Spleen (tissue), 7 donors: ENCODE results near the gene FAM120B.

Experiments used
- CTCF ChIP-seq, 11 experiments: fragments of 200-600 bp in 7 of 11; fragments of 450-650 bp in 4 of 11; sonication (generic) in 4 of 11; IDR thresholded peaks in 8 of 11; conservative IDR thresholded peaks in 3 of 11; 1 replicate in 7 of 11; 2 replicates in 4 of 11; pipeline versions ENCODE4 v1.4.0 to v1.8.0; 2016 to 2021; ENCODE audit warnings: antibody characterized with exemption in 11 of 11, inconsistent platforms in 4 of 11, mild to moderate bottlenecking in 1 of 11
- POLR2A ChIP-seq, 3 donors: fragments of 450-650 bp; IDR thresholded peaks; one replicate each; pipeline ENCODE4 v1.5.1; 2017; ENCODE audit warnings: antibody characterized with exemption in 3 of 3, mild to moderate bottlenecking in 1 of 3
- POLR2AphosphoS5 ChIP-seq, 3 donors: sonication (generic); formaldehyde crosslinking; IDR thresholded peaks; one replicate each; pipeline ENCODE4 v1.5.1; 2017; ENCODE audit warnings: antibody characterized with exemption in 3 of 3
- donor health status: DM: no; HTN: no; CAD: no; lungs with moderate emphysema.
- donor health status: DM: no; HTN: no; CAD: no.
- donor health status: DM: no; HTN: no; CAD: no.

GRCh38 chr6:170403451-170403850 lies 96.9 kb downstream of the FAM120B start:
- TF ChIP-seq POLR2A (IDR thresholded peaks at IDR 0.05) (no peak), CTCF (IDR thresholded peaks at IDR 0.05 in 8 of 11, conservative IDR thresholded peaks at IDR 0.05 in 3 of 11) (no peak), POLR2AphosphoS5 (IDR thresholded peaks at IDR 0.05) (no peak)
